ENCODE measurements around the gene FOXK2. TPM values are rescaled to one million over a fixed set of nuclear protein-coding genes. Genes with fewer than 3 reads are reported as not detected.

FOXK2 gene
- total and polyA plus RNA-seq, 2 of the 8 experiments (the other 6 are each of a cell fraction or from before 2014, with no cell fraction given), result 34.7 to 64.9 TPM

DNA sequence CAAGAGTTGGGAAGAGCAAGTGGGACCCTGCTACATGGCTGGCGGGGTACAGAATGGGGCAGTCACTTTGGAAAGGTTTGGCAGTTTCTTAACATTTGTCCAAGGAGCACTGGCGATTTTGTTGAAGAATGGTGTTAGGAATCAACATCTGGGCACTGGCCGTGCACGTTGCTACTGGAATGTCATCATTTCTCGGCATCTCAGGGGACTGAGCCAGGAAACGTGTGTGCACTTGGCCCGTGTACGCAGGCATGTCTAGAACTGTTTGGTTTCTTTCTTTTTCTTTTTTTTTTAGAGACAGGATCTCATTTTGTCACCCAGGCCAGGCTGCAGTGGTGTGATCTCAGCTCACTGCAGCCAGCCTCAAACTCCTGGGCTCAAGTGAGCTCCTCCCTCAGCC, 17.3 kb upstream of the FOXK2 start (continued):
- TF ChIP-seq, protein P1, sequence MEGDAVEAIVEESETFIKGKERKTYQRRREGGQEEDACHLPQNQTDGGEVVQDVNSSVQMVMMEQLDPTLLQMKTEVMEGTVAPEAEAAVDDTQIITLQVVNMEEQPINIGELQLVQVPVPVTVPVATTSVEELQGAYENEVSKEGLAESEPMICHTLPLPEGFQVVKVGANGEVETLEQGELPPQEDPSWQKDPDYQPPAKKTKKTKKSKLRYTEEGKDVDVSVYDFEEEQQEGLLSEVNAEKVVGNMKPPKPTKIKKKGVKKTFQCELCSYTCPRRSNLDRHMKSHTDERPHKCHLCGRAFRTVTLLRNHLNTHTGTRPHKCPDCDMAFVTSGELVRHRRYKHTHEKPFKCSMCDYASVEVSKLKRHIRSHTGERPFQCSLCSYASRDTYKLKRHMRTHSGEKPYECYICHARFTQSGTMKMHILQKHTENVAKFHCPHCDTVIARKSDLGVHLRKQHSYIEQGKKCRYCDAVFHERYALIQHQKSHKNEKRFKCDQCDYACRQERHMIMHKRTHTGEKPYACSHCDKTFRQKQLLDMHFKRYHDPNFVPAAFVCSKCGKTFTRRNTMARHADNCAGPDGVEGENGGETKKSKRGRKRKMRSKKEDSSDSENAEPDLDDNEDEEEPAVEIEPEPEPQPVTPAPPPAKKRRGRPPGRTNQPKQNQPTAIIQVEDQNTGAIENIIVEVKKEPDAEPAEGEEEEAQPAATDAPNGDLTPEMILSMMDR (IDR thresholded peaks at IDR 0.05; ENCODE audit: control extremely low read depth in 1 of 3, insufficient read depth in 1 of 3, low read depth in 1 of 3, low read length in 3 of 3), result no peak
- TF ChIP-seq KDM5A (IDR thresholded peaks at IDR 0.05; ENCODE audit: low read length), result no peak
- no peak for TF ChIP-seq SIRT6 (IDR thresholded peaks at IDR 0.05; ENCODE audit: low read length)
- TF ChIP-seq SUZ12 (IDR thresholded peaks at IDR 0.05; ENCODE audit: low read length), result no peak
- no peak for TF ChIP-seq RFX5 (IDR thresholded peaks at IDR 0.05; ENCODE audit: borderline replicate concordance, low read depth, low read length)
- no peak for TF ChIP-seq EGR1 (IDR thresholded peaks at IDR 0.05; ENCODE audit: borderline replicate concordance, low read depth, low read length)
- TF ChIP-seq POLR2A (IDR thresholded peaks at IDR 0.05; ENCODE audit: control extremely low read depth in 1 of 2, low read depth in 2 of 2, low read length in 2 of 2), result no peak
- no peak for TF ChIP-seq JUND (IDR thresholded peaks at IDR 0.05; ENCODE audit: low read length)
- no peak for TF ChIP-seq RNF2 (IDR thresholded peaks at IDR 0.05; ENCODE audit: borderline replicate concordance, low read depth, low read length, missing control alignments, poor library complexity, severe bottlenecking)
